Inflammatory macrophage treated with lipopolysaccharide for 1 hour (primary cell): ENCODE results near the gene GRIK4.
A peak's percentile ranks its signal among the peaks of the same experiment; 100 is the strongest.

ENCODE experiments used
- DNase-seq, 2 donors: peaks; one replicate each; pipeline ENCODE4 v3.0.0-alpha.2; 2020 to 2022

Gene GRIK4

DNA sequence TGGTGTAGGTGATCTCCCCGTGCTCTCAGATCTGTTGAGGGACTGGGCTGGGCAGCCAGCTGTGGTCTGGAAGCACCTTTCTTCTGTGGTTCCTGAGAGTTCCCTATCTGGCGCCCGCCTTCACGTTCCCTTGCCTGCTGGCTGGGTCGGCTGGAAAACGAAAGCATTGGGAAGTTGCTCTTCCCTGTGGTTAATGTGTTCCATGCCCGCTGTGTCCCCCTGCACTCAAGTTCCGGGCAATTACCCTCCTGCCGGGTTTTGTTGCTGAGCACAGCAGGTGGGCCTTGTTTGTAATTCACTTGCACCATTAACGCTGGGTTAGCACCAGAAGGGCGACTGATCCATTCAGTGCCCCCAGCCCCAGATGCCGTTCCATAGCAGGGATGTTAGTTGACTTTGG lies 134.1 kb downstream of the GRIK4 start:
- DNase-seq = no peak

DNA sequence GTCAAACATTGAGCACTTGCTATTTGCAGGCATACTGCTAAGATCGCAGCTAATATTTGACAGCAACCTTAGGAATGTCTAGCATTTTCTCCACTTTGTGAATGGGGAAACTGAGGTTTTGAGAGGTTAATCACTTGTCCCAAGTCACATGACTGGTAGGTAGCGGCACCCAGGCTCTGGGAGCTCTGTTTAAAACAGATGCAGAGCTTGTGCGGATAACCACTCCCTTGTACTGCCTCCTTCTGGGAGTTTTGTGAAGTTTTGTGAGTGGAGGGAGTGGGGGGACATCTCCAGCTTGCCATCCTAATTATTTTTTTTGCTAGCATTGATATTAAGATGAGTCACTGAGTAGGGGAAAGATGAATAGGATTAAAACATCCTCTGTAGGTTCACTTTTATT lies 134.7 kb downstream of the GRIK4 start:
- no peak for DNase-seq

DNA sequence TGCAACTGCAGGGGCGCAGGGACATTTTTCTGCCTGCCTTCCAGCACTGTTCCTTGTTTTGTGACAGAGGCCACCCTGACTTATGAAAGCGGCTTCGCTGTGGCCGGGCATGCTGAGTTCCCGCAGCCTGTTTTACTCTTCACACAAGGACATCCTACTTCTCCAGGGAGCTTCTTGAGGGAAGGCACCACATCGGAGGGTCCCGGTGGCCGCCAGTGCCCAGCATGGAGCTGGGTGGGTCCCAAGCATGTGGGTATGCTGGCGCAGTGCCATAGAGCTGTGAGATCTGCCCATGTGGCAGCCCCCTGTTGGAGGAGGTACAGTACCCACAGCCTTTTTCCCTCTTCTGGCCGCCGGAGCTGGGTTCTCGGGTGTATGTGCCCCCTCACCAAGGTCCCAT lies 136.1 kb downstream of the GRIK4 start:
- no peak for DNase-seq

DNA sequence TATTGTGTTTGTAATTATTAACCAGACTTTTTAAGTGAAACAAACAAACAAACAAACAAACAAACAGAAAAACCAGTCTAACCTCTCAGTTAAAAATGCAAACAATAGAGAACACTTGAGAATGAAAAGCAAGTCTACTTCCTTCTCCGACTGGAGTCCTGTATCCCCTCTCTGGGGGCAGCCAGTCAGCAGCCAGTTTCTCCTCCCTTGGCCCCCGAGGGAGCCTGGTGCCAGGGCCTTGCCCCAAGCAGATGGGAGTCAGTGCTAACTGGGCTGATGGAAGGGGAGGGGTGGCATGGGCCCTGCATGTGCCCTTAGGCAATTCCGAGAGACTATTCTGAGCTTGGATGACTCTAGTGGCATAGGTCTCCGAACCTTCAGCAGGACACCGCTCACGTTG lies 137.2 kb downstream of the GRIK4 start:
- DNase-seq = no peak

DNA sequence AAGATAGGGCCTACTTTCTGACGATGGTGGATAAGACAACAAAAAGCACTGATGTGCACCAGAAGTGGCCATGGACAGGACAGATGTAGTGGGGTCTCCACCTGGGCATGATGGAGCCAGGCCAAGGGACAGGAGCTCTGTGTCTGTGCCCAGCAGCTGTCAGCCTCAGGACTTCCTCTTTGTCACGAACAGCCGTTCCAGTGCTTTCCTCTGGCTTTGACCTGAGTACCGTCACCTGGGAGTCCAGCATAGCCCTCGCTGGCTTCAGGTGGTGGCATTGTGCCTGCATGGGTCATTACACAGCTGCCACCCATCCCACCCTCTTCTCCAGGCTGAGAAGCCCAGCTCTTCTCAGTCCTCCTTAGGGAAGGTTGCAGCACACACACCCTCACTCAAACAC lies 137.8 kb downstream of the GRIK4 start:
- DNase-seq = no peak

DNA sequence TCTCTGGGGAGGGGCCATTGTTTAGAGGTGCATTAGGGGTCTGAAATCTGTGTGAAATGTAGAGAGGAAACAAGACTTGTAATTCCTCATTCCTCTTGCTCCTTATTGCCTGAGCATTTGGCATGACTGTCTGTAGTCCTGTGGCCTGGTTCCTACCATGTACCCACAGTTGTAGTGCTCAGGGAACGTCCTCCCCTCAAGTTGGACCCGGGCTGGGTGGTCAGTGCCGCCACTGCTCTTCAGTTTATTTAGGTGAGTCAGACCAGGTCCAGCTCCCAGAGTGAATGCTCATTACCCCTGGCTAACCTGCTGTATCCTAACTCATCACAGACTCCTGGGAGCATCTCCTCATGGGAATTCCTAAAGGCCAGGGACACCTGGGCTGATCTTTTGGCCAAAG lies 139.8 kb downstream of the GRIK4 start:
- DNase-seq = no peak

DNA sequence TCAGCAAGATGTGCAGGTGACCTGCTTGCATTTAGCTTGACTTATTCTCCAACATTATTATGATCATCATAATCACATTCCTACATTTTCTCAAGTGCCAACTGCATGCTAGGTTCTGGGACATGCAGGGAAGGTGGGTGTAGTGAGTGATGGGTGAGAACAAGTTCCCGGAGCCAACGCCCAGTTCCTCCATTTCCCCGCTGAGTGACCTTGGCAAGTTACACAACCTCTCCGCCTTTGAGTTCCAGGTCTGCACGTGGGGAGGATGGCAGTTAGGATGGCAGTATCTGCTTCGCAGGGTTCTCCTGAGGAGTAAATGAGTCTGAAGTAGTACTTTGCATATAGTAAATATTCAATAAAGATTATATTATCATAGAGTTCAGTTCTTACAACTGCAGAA lies 140.3 kb downstream of the GRIK4 start:
- no peak for DNase-seq

DNA sequence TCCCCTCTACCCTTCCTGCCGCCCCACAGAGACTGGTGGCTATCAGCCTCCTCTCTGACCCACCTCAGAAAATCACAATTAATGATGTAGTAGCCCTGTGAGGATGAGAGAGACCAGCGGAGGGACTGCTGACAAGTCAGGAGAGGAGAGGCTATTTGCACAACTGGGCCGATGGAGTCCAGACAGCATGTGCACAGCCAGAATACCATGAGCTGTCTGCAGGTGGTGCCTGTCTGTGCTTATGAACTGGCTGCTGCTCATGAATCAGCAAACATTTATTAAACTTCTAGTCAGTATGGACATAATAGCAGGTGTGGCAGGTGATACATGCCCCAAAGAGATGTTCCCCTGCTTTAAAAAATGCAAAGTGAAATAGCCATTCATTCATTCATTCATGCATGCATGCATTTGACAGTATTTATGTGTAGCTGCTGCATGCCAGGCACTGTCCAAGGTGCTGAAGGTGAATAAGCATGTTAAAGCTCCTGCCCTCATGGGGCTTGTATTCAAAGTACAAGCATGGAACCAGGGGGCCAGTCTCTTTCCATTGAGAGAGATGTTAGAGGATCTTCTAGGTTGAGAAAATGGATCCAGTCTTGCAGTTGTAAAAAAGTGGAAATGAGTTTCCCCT lies 141.3 kb downstream of the GRIK4 start:
- no peak for DNase-seq

DNA sequence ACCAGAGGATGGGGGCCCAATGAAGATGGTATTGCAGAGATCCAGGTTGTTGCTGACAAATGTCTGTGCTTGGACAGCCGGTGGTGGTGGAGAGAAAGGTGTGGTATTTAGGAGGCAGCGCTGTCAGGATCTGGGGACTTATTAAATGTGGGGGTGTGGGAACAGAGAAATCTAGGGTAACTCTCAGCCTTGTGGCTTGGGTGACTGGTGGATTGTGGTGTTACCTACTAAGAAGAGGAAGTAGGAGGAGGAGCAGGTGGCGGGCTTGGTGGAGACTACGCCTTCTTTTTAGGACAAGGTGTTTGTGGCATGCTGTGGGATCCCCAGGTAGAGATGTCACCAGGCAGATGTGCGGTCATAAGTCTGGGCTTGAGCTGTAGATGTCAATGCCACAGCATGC lies 144.0 kb downstream of the GRIK4 start:
- DNase-seq = no peak

DNA sequence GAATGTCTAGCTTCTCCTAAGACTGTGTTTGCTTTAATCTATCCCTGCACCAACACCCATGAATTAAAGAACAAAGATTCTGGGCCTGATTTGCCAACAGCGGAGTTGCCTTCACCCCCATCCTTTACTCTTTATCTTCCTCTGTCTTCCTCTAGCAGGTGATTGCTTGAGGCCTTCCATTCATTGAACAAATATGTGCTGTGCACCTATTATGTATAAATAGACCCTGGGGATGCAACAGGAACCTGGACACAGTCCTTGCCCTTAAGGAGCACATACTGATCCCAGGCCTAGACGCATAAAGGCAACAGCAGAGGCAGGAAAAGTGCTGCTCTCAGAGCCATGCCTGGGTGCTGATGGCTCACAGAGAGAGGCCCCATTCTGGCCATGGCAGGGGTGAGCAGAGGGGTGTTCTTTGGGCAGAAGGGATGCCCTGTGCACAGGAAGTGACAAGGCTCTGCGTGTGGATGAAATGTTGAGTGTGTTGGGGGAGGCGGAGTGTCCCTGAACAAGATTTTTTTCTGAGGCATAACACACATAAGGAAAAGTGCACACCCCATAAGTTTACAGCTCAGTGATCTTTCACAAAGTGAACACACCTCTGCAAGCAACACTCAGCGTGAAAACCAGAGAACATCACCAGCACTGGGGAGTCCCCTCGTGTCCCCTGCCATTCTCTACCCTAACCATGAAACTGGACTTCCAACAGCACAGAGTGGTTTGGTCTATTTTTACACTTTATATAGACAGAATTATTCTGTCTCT lies 145.9 kb downstream of the GRIK4 start:
- no peak for DNase-seq

DNA sequence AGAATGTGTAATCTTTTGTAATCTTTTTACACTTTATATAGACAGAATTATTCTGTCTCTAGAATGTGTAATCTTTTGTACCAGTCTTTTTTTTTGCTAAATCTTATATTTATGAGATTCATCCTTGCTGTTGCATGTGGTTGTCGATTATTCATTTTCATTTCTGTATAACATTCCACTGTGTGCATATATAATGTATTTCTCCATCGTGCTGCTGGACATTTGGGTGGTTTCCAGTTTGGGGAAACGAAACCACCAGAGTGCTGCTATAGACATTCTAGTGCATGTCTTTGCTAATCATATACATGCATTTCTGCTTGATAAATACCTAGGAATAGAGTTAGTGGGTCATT lies 146.5 kb downstream of the GRIK4 start:
- peak; percentile 44 to 53 for DNase-seq

DNA sequence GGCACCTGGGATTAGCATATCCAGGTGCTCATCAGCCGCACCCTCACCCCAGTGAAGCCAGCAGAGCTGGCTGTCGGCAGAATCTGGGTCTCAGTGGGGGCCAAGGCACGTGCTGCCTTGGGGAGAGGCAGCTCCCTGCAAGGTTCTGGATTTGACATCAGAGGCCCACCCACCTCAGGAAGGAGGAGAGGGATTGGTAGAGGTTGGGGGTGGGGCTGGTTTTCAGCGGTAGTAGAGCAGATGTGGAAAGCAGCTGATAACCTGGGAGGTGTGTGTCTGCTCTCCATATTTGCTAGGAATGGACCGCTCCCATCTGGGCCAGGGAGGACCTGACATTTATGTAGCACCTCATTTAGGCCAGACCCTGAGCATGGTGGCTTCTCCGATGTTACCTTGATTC lies 147.5 kb downstream of the GRIK4 start:
- DNase-seq = no peak

DNA sequence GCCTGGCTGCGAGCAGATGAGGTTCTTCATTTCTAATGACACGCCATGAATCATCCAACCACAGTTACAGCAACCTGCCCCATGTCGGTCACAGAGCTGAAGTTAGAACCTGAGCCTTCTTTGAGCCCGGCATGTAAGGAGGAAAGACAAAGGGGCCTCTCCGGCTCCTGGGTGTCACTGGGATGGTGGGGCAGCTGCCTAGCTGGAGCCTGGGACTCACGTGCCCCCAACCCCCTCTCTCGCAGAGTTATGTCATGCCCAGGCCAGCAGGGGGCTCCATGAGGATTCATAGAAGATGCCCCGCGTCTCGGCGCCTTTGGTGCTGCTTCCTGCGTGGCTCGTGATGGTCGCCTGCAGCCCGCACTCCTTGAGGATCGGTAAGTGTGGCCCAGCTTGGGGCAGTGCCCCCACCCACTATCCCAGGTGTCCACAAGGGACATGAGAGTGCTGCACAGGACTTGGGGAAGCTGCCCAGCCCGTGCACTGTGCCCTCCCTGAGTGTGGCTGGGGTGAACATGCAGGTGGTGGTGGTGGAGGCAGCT lies 148.5 kb downstream of the GRIK4 start:
- peak in 1 of 2 donors; percentile 16 for DNase-seq

DNA sequence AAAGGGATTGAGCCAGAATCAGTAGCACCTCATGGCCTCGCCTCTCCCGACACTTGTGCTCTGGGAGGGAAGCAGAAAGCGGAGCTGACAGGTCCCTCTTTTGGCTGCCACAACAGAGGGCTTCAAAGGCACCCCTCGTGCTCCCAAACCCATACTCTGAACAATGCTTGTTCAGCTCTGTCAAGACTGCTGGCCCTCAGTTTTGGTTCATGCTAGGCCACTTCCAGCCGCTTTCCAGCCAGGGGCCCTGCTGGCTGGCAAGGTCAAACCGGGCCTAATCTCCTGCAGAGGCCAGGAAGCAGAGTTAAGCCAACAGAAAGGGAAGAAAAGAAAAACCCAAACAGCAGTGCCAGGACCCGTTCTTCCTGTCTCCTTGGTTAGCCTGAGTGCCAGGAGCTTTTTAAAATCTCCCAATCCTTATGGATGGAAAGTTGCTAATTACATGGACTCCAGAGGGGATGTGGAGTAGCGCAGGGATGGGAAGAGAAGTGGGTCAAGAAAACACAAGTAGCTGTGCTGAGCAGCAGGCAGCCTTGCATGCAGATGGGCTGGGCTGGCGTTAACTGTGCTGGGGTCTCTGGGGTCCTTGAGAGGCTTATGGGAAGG lies 150.6 kb downstream of the GRIK4 start:
- DNase-seq = no peak

DNA sequence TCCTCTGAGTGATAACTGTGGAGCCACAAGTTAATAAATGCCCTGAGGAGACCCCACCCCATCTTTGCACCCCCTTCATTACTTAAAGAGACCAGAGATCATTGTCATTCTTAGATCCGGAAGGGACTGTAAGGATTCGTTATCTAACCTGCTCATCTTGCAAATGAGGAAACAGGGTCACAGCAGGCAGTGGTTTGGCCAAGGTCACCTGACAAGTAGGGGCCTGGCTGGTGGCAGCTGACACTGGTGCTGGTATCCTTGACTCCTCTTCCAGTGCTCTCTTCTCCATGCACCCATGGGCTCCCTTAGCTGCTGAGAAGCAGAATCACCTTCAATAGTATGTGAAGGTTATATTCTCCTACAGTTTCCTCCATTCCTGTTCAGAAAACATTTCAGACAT lies 151.6 kb downstream of the GRIK4 start:
- no peak for DNase-seq

DNA sequence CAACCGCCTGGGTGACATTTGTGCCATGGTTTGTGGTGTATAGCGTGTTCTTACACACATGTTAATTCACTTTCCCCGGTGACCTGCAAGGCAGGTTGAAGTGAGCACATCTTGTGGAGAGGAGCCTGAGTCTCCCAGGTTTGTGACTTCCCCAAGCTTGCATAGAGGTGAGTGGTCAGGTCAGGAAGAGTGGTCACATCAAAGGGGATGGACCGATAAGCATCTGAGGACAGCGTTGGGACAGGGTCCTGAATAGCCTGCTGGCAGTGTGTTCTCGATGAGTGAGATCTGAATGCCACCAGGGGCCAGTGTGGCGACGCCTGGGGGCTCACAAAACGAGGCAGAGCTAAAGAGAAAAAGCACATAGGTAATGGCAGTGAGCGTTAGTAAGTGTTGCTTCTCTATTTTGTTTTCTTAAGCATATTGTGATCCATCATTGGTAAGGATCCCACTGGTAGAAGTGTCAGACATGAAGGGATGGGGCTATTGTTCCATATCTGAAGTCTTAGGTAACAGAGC lies 154.6 kb downstream of the GRIK4 start:
- DNase-seq = no peak

DNA sequence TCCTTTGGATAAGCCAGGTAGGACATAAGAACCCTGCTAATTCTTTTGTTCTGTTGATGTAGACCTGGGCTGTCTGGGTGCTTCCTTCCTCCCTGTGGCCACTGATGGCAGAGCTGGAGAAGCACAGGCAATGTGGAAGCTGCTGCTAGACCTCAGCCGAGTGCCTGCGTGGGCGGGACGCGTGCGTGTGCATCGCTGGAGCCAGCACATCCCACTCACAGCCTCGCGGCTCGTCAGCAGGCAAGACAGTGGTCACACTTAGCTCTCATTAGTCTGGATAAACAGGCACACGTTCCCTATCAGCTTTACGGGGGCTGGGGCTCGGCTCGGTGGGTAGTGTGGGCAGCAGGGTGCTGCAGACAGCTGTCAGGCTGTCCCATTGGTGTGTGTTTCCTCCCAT lies 155.7 kb downstream of the GRIK4 start:
- peak; percentile 46 to 59 for DNase-seq

DNA sequence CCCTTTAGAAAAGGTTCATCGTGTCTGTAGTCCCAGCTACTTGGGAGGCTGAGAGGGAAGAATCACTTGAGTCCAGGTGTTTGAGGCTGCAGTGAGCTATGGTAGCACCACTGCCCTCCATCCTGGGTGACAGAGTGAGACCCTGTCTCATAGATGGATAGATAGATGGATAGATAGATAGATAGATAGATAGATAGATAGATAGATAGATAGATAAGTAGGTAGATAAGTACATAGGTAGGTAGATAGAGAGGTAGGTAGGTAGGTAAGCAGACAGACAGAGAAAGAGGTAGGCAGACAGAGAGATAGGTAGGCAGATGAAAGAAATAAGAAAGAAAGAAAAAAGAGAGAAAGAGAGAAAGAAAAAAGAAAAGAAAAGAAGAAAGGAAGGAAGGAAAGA lies 156.4 kb downstream of the GRIK4 start:
- DNase-seq = no peak

DNA sequence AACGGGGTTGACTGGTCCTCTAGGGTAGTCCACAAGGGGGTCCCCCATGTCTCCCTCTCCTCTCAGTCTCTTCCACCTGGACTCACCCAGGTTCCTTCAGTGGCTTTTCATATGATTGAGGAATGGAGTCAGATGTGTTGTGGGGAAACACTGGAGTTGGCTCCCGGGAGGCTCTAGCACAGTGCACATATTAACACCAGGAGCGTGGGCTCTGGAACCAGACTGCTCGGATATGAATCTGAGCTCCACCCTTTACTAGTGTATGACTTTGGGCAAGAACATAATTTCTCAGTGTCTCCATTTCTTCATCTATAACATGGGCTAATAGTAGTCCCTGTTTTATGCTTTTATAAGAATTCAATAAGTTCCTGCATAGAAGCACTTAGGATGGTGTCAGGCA lies 157.0 kb downstream of the GRIK4 start:
- DNase-seq = no peak

DNA sequence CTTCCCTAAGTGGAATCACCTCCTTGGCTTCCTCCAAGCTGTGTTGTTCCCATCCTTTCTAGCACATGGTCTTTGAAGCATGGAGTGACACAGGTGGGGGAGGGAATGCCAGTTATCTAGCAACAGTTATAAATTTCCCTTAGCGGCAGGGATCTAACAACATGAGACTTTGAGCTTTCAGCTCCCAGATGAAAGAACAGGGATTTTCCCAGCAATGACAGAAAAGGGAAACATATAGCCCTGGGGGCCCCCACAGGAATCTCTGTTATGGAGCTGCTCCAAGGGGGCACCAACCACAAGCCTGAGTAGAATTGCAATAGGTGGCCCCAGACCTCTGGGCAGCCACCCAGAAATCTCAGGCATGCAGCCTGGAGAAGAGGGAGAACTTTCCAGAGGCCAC lies 163.0 kb downstream of the GRIK4 start:
- DNase-seq = no peak

DNA sequence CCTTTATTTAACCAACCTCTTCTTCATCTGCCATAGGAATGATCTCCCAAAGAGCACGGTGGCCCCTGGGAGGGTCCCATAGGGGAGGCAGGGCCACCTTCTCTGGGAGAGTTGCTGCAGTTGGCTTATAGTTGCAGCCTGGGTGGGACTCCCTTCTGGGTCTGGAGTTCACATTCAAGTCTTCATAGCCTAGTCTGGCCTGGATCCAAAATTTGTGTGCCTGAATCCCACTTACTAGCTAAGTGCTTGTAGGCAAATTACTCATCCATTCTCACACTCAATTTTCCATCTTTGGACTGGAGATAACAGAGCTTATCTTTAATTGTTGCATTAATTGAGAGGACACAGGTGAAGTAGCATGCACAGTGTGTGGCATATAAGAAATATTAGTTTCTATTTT lies 163.6 kb downstream of the GRIK4 start:
- no peak for DNase-seq

DNA sequence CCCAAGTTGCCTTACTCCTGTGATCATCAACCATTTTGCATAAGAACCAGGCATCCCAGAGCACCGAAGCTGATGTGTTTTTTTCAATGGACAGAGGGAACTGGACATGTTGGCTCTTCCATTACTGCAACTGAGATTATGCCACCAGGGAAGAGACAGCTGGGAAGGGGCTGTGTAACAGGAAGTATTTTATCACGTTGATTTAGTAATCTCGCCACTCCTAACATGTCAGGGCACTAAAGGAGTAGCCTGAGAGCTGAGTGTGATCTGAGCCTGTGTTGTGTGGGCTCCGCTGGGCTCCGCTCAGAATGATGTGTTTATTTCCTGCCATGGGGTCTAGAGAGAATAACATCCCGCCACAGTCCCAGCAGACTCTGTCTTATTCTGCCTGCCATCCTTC lies 165.4 kb downstream of the GRIK4 start:
- DNase-seq = no peak

DNA sequence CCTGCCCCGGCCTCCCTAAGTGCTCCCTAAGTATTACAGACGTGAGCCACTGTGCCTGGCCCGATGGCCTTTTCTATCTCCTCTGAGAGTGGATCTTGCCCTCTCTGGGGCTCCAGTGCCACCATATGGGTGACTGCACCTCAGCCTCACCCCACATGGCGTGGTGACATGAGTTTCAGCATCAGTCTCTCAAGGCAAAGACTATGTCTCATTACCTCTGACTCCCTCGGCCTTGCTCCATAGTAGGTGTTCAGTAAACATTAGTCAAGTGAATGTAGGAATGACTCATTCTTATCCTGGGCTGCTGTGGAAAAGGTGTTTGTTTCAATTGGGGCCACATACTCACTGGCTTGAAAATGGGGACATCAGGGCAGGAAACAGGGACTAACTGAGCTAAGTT lies 168.8 kb downstream of the GRIK4 start:
- DNase-seq = no peak
